Cardiac fibroblast (primary cell): ENCODE results near the gene FBXL16.

Source experiments
- DNase-seq, 2 donors: peaks; one replicate each; pipeline versions ENCODE4 v3.0.0 to v3.0.0-alpha.2; 2010; ENCODE audit warnings: low read depth in 2 of 2
- H3K4me3 ChIP-seq, 2 donors: replicated peaks in 1 of 2; 1 replicate in 1 of 2; 2 replicates in 1 of 2; pipeline ENCODE4 v1.5.1; 2011; ENCODE audit warnings: low read depth in 2 of 2, low read length in 2 of 2, mild to moderate bottlenecking in 2 of 2, moderate library complexity in 1 of 2
- CTCF ChIP-seq: IDR thresholded peaks from one replicate; pipeline ENCODE4 v1.5.1; 2011; ENCODE audit warnings: low read depth, mild to moderate bottlenecking, low read length, inconsistent platforms

Gene FBXL16

GRCh38 chr16:644556-644955 is 61.0 kb downstream of the FBXL16 start:
- DNase-seq: no peak
- TF ChIP-seq CTCF: no peak
- no peak overlapping the region for H3K4me3 ChIP-seq

GRCh38 chr16:643050-643368 is 62.6 kb downstream of the FBXL16 start:
- TF ChIP-seq CTCF: no peak
- DNase-seq: no peak
- peak overlapping the region; percentile 55 to 63 for H3K4me3 ChIP-seq
